GM12878 (cell line): ENCODE results near the gene GIGYF2. TPM values are rescaled to one million over a fixed set of nuclear protein-coding genes. Genes with fewer than 3 reads are reported as not detected.

Experiments used
- ATAC-seq: fragments of 200-7000 bp; cut with Tn5 transposase; 3 replicates; pipeline ENCODE4 v1.9.1; 2020; ENCODE audit warnings: mild to moderate bottlenecking, moderate library complexity
- BruUV-seq: library from RNA; stranded (reverse); fragments of 400-500 nt; replicated peaks from 2 replicates; lab custom pipeline; 2021; lab: Mats Ljungman, UMichigan
- CTCF ChIA-PET: fragments of 300-600 bp; sonication (Branson Sonifier 250); formaldehyde crosslinking; extraction: SDS; loops from one replicate; lab custom pipeline; 2021; ENCODE audit warnings: inconsistent platforms; lab: Yijun Ruan, JAX
- POLR2A ChIA-PET: fragments of 350-600 bp; formaldehyde crosslinking; extraction: SDS; loops from one replicate; lab custom pipeline; 2021; ENCODE audit warnings: inconsistent platforms; lab: Charles Lee
- RAD21 ChIA-PET: fragments of 300-600 bp; sonication (Branson Sonifier 250); formaldehyde crosslinking; loops from one replicate; lab custom pipeline; 2023; ENCODE audit warnings: antibody characterized with exemption; ENCODE audit not compliant: unreplicated experiment; lab: Charles Lee
- SMC1A ChIA-PET: fragments of 300-600 bp; sonication (Branson Sonifier 250); formaldehyde crosslinking; loops from one replicate; lab custom pipeline; 2023; ENCODE audit not compliant: unreplicated experiment, uncharacterized antibody; lab: Charles Lee
- DNase-seq: peaks from one replicate; pipeline ENCODE4 v3.0.0-alpha.2; 2011; ENCODE audit warnings: low read depth, low spot score
- FAIRE-seq: peaks from 3 replicates; lab custom pipeline; 2011; peaks lifted over from hg19 to GRCh38; lab: Jason Lieb, UNC
- H2AFZ ChIP-seq: 2 replicates; pipeline ENCODE4 v1.6.0; 2011; ENCODE audit warnings: low read depth, low read length, control low read depth; ENCODE audit not compliant: control insufficient read depth
- H3K27ac ChIP-seq: 2 replicates; pipeline ENCODE4 v1.5.1; 2011; ENCODE audit warnings: control low read depth; ENCODE audit not compliant: control insufficient read depth, insufficient read depth
- H3K27me3 ChIP-seq, 2 experiments: replicated peaks in 1 of 2; 2 replicates each; pipeline versions ENCODE4 v1.6.0 to v1.6.1; 2011; ENCODE audit warnings: low read length in 1 of 2; ENCODE audit not compliant: control insufficient read depth in 2 of 2, insufficient read depth in 2 of 2
- H3K36me3 ChIP-seq, 2 experiments: 2 replicates each; pipeline ENCODE4 v1.5.1; 2011; ENCODE audit warnings: low read length in 1 of 2; ENCODE audit not compliant: control insufficient read depth in 2 of 2, insufficient read depth in 2 of 2
- H3K4me1 ChIP-seq: 2 replicates; pipeline ENCODE4 v1.6.1; 2011; ENCODE audit warnings: mild to moderate bottlenecking, low read length, moderate library complexity, mixed read lengths; ENCODE audit not compliant: control insufficient read depth, insufficient read depth
- H3K4me2 ChIP-seq: 2 replicates; pipeline ENCODE4 v1.6.0; 2011; ENCODE audit warnings: control low read depth; ENCODE audit not compliant: control insufficient read depth, insufficient read depth
- H3K4me3 ChIP-seq: fragments of 200-600 bp; sonication (generic); 2 replicates; pipeline ENCODE4 v1.5.1; 2016
- H3K79me2 ChIP-seq: 2 replicates; pipeline ENCODE4 v1.6.0; 2011; ENCODE audit warnings: low read length; ENCODE audit not compliant: control insufficient read depth, insufficient read depth
- H3K9ac ChIP-seq: 2 replicates; pipeline ENCODE4 v1.8.0; 2011; ENCODE audit warnings: low read length, control low read depth, mixed read lengths; ENCODE audit not compliant: control insufficient read depth, insufficient read depth
- H3K9me3 ChIP-seq: replicated peaks from 3 replicates; pipeline ENCODE4 v1.5.1; 2011; ENCODE audit warnings: mild to moderate bottlenecking, low read length; ENCODE audit not compliant: control insufficient read depth, insufficient read depth
- H4K20me1 ChIP-seq: 2 replicates; pipeline ENCODE4 v1.6.0; 2011; ENCODE audit not compliant: control insufficient read depth, insufficient read depth
- KAT2A ChIP-seq: conservative IDR thresholded peaks from 2 replicates; pipeline ENCODE4 v1.6.1; 2011; ENCODE audit warnings: low read depth, low read length; ENCODE audit not compliant: control insufficient read depth
- WRNIP1 ChIP-seq: IDR thresholded peaks from 2 replicates; pipeline ENCODE4 v1.6.1; 2011; ENCODE audit warnings: low read depth, low read length, improper control_type of control experiment, borderline replicate concordance
- WGBS: methylation state at CpG from one replicate; pipeline ENCODE4 v1.1.6; 2016; ENCODE audit warnings: low lambda C conversion rate; ENCODE audit not compliant: insufficient replicate concordance, insufficient coverage; ENCODE audit errors: missing lambda C conversion rate; 5-methylcytosine and 5-hydroxymethylcytosine counted together
- in situ Hi-C: fragments of 300-500 bp; cut with MboI; formaldehyde crosslinking; loops from 9 replicates; pipeline ENCODE4 v1.14.3; 2018; ENCODE audit warnings: mixed read lengths
- intact Hi-C: fragments of 100-400 bp; cut with micrococcal nuclease; formaldehyde crosslinking; loops from one replicate; pipeline ENCODE4 v1.14.2; 2022; ENCODE audit not compliant: unreplicated experiment
- polyA plus RNA-seq, 11 experiments: library from polyadenylated mRNA; depleted of rRNA in 4 of 11; unstranded in 6 of 11; stranded (reverse) in 5 of 11; fragments of >200 nt; fragmentation: Nextera tagmentation in 4 of 11; fragmentation: Illumina TruSeq in 1 of 11; extraction: Ambion mirVana in 4 of 11; extraction: Trizol in 1 of 11; gene quantifications; 1 replicate in 1 of 11; 2 replicates in 10 of 11; pipeline versions ENCODE4 v1.2.1 to v1.2.3, GENCODE V29; 2011 to 2016; ENCODE audit warnings: inconsistent platforms in 2 of 11, missing spikeins in 2 of 11, low read depth in 1 of 11
- total RNA-seq, 4 experiments: library from RNA; depleted of rRNA in 3 of 4; stranded (reverse); fragments of >200 nt in 3 of 4; fragmentation: Illumina TruSeq in 1 of 4; extraction: Trizol in 1 of 4; gene quantifications; 2 replicates each; pipeline versions ENCODE4 v1.2.1 to v1.2.3, GENCODE V29; 2013 to 2021
- TF ChIP-seq, protein P1 (sequence below): fragments of 450-650 bp; IDR thresholded peaks from 2 replicates; pipeline ENCODE4 v1.6.1; 2017; ENCODE audit warnings: mild to moderate bottlenecking, moderate library complexity
- TF ChIP-seq, protein P2 (sequence below), 3 experiments: IDR thresholded peaks in 2 of 3; conservative IDR thresholded peaks in 1 of 3; 2 replicates each; pipeline ENCODE4 v1.5.1; 2011; ENCODE audit warnings: low read depth in 3 of 3, low read length in 3 of 3, mild to moderate bottlenecking in 3 of 3, control low read depth in 2 of 3, moderate library complexity in 2 of 3, inconsistent platforms in 1 of 3, mixed read lengths in 1 of 3; ENCODE audit not compliant: control insufficient read depth in 2 of 3, insufficient read depth in 1 of 3; ENCODE audit errors: extremely low read depth in 1 of 3

GIGYF2 gene
- total and polyA plus RNA-seq, 10 of the 15 experiments (the other 5 are each of a cell fraction or from before 2014, with no cell fraction given) = 12.2 to 47.2 (median 39.0) TPM

DNA sequence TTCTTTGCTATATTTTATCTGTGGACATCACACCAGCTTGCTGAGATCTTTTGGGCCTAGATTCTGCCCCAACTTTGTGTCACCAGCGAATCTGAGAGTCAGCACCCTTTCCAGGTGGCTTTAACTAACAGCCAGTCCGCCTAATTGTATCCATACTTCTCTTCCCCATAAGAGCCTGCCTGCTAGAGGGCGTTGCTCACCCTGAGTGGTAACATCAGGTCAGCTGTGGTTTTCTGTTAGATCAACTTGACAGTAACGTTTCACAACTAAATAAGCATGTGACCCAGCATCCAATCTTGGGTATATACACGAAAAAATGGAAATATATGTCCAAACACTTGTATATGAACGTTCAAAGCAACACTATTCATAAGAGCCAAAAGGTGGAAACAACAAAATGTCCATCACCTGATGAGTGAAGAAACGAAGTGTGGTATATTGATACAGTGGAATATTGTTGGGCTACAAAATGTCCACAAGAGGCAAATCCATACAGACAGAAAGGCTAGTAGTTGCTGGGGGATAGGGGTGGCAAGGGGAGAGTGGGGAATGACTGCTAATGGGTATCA lies 38.8 kb upstream of the GIGYF2 start:
- Histone ChIP-seq H3K4me2 (no peak overlapping the region), H3K36me3 (no peaks in the 10 kb centered on the region), H3K9ac (no peak overlapping the region), H3K27me3 (no peaks in the 10 kb centered on the region), H3K79me2 (no peaks in the 10 kb centered on the region), H2AFZ (no peak overlapping the region), H3K9me3 (no peaks in the 10 kb centered on the region), H3K27ac (no peak overlapping the region), H3K4me1 (no peaks in the 10 kb centered on the region), H4K20me1 (no peaks in the 10 kb centered on the region), H3K4me3 (no peak overlapping the region)
- no peak for TF ChIP-seq KAT2A
- TF ChIP-seq, protein P1, sequence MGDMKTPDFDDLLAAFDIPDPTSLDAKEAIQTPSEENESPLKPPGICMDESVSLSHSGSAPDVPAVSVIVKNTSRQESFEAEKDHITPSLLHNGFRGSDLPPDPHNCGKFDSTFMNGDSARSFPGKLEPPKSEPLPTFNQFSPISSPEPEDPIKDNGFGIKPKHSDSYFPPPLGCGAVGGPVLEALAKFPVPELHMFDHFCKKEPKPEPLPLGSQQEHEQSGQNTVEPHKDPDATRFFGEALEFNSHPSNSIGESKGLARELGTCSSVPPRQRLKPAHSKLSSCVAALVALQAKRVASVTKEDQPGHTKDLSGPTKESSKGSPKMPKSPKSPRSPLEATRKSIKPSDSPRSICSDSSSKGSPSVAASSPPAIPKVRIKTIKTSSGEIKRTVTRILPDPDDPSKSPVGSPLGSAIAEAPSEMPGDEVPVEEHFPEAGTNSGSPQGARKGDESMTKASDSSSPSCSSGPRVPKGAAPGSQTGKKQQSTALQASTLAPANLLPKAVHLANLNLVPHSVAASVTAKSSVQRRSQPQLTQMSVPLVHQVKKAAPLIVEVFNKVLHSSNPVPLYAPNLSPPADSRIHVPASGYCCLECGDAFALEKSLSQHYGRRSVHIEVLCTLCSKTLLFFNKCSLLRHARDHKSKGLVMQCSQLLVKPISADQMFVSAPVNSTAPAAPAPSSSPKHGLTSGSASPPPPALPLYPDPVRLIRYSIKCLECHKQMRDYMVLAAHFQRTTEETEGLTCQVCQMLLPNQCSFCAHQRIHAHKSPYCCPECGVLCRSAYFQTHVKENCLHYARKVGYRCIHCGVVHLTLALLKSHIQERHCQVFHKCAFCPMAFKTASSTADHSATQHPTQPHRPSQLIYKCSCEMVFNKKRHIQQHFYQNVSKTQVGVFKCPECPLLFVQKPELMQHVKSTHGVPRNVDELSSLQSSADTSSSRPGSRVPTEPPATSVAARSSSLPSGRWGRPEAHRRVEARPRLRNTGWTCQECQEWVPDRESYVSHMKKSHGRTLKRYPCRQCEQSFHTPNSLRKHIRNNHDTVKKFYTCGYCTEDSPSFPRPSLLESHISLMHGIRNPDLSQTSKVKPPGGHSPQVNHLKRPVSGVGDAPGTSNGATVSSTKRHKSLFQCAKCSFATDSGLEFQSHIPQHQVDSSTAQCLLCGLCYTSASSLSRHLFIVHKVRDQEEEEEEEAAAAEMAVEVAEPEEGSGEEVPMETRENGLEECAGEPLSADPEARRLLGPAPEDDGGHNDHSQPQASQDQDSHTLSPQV = no peak
- TF ChIP-seq, protein P2, sequence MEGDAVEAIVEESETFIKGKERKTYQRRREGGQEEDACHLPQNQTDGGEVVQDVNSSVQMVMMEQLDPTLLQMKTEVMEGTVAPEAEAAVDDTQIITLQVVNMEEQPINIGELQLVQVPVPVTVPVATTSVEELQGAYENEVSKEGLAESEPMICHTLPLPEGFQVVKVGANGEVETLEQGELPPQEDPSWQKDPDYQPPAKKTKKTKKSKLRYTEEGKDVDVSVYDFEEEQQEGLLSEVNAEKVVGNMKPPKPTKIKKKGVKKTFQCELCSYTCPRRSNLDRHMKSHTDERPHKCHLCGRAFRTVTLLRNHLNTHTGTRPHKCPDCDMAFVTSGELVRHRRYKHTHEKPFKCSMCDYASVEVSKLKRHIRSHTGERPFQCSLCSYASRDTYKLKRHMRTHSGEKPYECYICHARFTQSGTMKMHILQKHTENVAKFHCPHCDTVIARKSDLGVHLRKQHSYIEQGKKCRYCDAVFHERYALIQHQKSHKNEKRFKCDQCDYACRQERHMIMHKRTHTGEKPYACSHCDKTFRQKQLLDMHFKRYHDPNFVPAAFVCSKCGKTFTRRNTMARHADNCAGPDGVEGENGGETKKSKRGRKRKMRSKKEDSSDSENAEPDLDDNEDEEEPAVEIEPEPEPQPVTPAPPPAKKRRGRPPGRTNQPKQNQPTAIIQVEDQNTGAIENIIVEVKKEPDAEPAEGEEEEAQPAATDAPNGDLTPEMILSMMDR (IDR thresholded peaks at IDR 0.05 in 2 of 3, conservative IDR thresholded peaks at IDR 0.05 in 1 of 3; ENCODE audit: control insufficient read depth in 2 of 3, extremely low read depth in 1 of 3, insufficient read depth in 1 of 3, low read depth in 3 of 3, low read length in 3 of 3) = peak in 2 of 3 experiments; percentile 19 to 25; a peak in 1 of 6 replicates
- TF ChIP-seq WRNIP1 = no peak
- intact Hi-C loops = no loop called here
- no TSS peak for BruUV-seq
- ChIA-PET RAD21 (no interaction called here), POLR2A (interaction anchor here (0.6 kb wide), 1 partner anchor 1353 kb away, joined by 3 read pairs; no protein-coding TSS in a partner anchor), SMC1A (interaction anchor here (0.5 kb wide), 1 partner anchor 61 kb away, joined by 6 read pairs; no protein-coding TSS in a partner anchor), CTCF (no interaction called here)
- in situ Hi-C loops = no loop called here
- FAIRE-seq = no peak
- WGBS = 9% methylated on average over 7 of the region's 7 CpGs
- no peak for DNase-seq
- ATAC-seq = peak; percentile 34; the same call in 1 of the 3 replicates
